IMR-90 (cell line): ENCODE measurements around the gene REV3L. TPM values are rescaled to one million over a fixed set of nuclear protein-coding genes. Genes with fewer than 3 reads are reported as not detected.
"Not testable (repeated sequence)": the region's sequence is repeated elsewhere in the genome, so short reads cannot be mapped to it uniquely, and the experiment has no call there.

Experiments
- ATAC-seq: fragments of 200-7000 bp; cut with Tn5 transposase; 2 replicates; pipeline ENCODE4 v1.9.1; 2020; ENCODE audit warnings: low read depth, mild to moderate bottlenecking, moderate library complexity
- BruUV-seq: library from RNA; stranded (reverse); fragments of 400-500 nt; replicated peaks from 2 replicates; lab custom pipeline; 2021; lab: Mats Ljungman, UMichigan
- CTCF ChIA-PET: fragments of 300-600 bp; formaldehyde crosslinking; extraction: SDS; loops from one replicate; lab custom pipeline; 2021; ENCODE audit warnings: antibody characterized with exemption; lab: Yijun Ruan, JAX
- POLR2A ChIA-PET: fragments of 300-600 bp; sonication (Branson Sonifier 250); formaldehyde crosslinking; loops from one replicate; lab custom pipeline; 2022; ENCODE audit warnings: antibody characterized with exemption; ENCODE audit not compliant: unreplicated experiment; lab: Charles Lee
- DNase-seq: peaks from one replicate; pipeline ENCODE4 v3.0.0; 2013
- H2AFZ ChIP-seq: replicated peaks from 2 replicates; pipeline ENCODE3; 2013; ENCODE audit warnings: low read length, mild to moderate bottlenecking; ENCODE audit not compliant: poor library complexity
- H2AK5ac ChIP-seq: 2 replicates; pipeline ENCODE4 v1.6.1; 2013; ENCODE audit warnings: low read depth, low read length, inconsistent platforms
- H2AK9ac ChIP-seq: replicated peaks from 2 replicates; pipeline ENCODE3; 2013; ENCODE audit warnings: mild to moderate bottlenecking, low read depth, low read length, moderate library complexity; ENCODE audit not compliant: poor library complexity
- H2BK120ac ChIP-seq: 2 replicates; pipeline ENCODE4 v1.6.1; 2013; ENCODE audit warnings: low read depth, low read length, inconsistent platforms
- H2BK15ac ChIP-seq: 3 replicates; pipeline ENCODE4 v1.6.1; 2013; ENCODE audit warnings: low read depth, low read length, inconsistent platforms
- H2BK20ac ChIP-seq: 2 replicates; pipeline ENCODE4 v1.6.1; 2013; ENCODE audit warnings: low read depth, mild to moderate bottlenecking, inconsistent platforms, low read length, moderate library complexity
- H2BK5ac ChIP-seq: 2 replicates; pipeline ENCODE4 v1.6.1; 2013; ENCODE audit warnings: mild to moderate bottlenecking, low read depth, low read length, inconsistent platforms; ENCODE audit not compliant: poor library complexity, severe bottlenecking
- H3K14ac ChIP-seq: replicated peaks from 2 replicates; pipeline ENCODE4 v1.6.1; 2013; ENCODE audit warnings: low read depth, low read length, inconsistent platforms
- H3K18ac ChIP-seq: 2 replicates; pipeline ENCODE4 v1.6.1; 2013; ENCODE audit warnings: low read depth, low read length, control low read depth
- H3K23ac ChIP-seq: 2 replicates; pipeline ENCODE4 v1.6.1; 2013; ENCODE audit warnings: low read depth, low read length, inconsistent platforms
- H3K27ac ChIP-seq: 2 replicates; pipeline ENCODE4 v1.5.1; 2013; ENCODE audit warnings: mild to moderate bottlenecking, control low read depth, low read length; ENCODE audit not compliant: insufficient read depth
- H3K27me3 ChIP-seq: 2 replicates; pipeline ENCODE4 v1.6.1; 2013; ENCODE audit warnings: low read length; ENCODE audit not compliant: control insufficient read depth, insufficient read depth
- H3K36me3 ChIP-seq: 2 replicates; pipeline ENCODE4 v1.6.1; 2013; ENCODE audit warnings: low read length, mixed read lengths; ENCODE audit not compliant: control insufficient read depth, insufficient read depth
- H3K4ac ChIP-seq: 2 replicates; pipeline ENCODE4 v1.6.1; 2013; ENCODE audit warnings: low read depth, low read length, inconsistent platforms
- H3K4me1 ChIP-seq: 2 replicates; pipeline ENCODE4 v1.6.1; 2013; ENCODE audit warnings: low read length, mixed read lengths; ENCODE audit not compliant: control insufficient read depth, insufficient read depth
- H3K4me2 ChIP-seq: 2 replicates; pipeline ENCODE4 v1.6.1; 2013; ENCODE audit warnings: low read depth, mild to moderate bottlenecking, control low read depth, low read length, moderate library complexity
- H3K4me3 ChIP-seq: 2 replicates; pipeline ENCODE4 v1.5.1; 2013; ENCODE audit warnings: low read depth, mild to moderate bottlenecking, control low read depth, low read length, moderate library complexity; ENCODE audit not compliant: insufficient read depth
- H3K56ac ChIP-seq: 2 replicates; pipeline ENCODE4 v1.6.1; 2013; ENCODE audit warnings: low read length, inconsistent platforms; ENCODE audit not compliant: insufficient read depth; ENCODE audit errors: extremely low read depth
- H3K79me1 ChIP-seq, 2 experiments: 2 replicates each; pipeline ENCODE4 v1.6.1; 2013; ENCODE audit warnings: low read length in 2 of 2, inconsistent platforms in 1 of 2, low read depth in 1 of 2
- H3K9ac ChIP-seq: 2 replicates; pipeline ENCODE4 v1.6.1; 2013; ENCODE audit warnings: low read depth, low read length, control low read depth
- H3K9me1 ChIP-seq: 2 replicates; pipeline ENCODE4 v1.6.1; 2013; ENCODE audit warnings: low read length, inconsistent platforms; ENCODE audit not compliant: insufficient read depth
- H3K9me3 ChIP-seq: 2 replicates; pipeline ENCODE4 v1.6.1; 2013; ENCODE audit warnings: low read length; ENCODE audit not compliant: control insufficient read depth, insufficient read depth
- H4K20me1 ChIP-seq: 2 replicates; pipeline ENCODE4 v1.6.1; 2013; ENCODE audit warnings: low read length, inconsistent platforms; ENCODE audit not compliant: insufficient read depth
- H4K5ac ChIP-seq: 2 replicates; pipeline ENCODE4 v1.6.1; 2013; ENCODE audit warnings: mild to moderate bottlenecking, low read depth, low read length, control low read depth
- H4K8ac ChIP-seq, 2 experiments: 2 replicates each; pipeline ENCODE4 v1.6.1; 2013; ENCODE audit warnings: low read depth in 2 of 2, low read length in 2 of 2, control low read depth in 1 of 2, inconsistent platforms in 1 of 2
- H4K91ac ChIP-seq: 2 replicates; pipeline ENCODE4 v1.6.1; 2013; ENCODE audit warnings: low read depth, low read length, inconsistent platforms; ENCODE audit not compliant: insufficient read depth
- WGBS, 2 experiments: methylation state at CpG; one replicate each; pipeline versions ENCODE4 v1.1.5 to v1.1.7; 2013; ENCODE audit warnings: missing lambda C conversion rate in 2 of 2; ENCODE audit not compliant: insufficient read length in 1 of 2; ENCODE audit errors: extremely low coverage in 2 of 2; 5-methylcytosine and 5-hydroxymethylcytosine counted together
- dilution Hi-C: fragments of 300-500 bp; cut with HindIII; formaldehyde crosslinking; loops from one replicate; pipeline ENCODE4 v1.14.3; 2018; ENCODE audit warnings: low sequenced_read_pairs; ENCODE audit not compliant: unreplicated experiment
- in situ Hi-C: fragments of 300-500 bp; cut with MboI; formaldehyde crosslinking; loops from 3 replicates; pipeline ENCODE4 v1.14.3; 2019; ENCODE audit warnings: low sequenced_read_pairs, inconsistent platforms, mixed read lengths
- intact Hi-C: fragments of 100-400 bp; cut with micrococcal nuclease; formaldehyde crosslinking; loops from 2 replicates; pipeline ENCODE4 v1.10.0; 2022
- polyA plus RNA-seq, 3 experiments: library from polyadenylated mRNA; depleted of rRNA; stranded (reverse); fragments of >200 nt; gene quantifications; 2 replicates each; pipeline ENCODE4 v1.2.3, GENCODE V29; 2012; ENCODE audit warnings: low replicate concordance in 1 of 3
- total RNA-seq: library from RNA; depleted of rRNA; stranded (reverse); fragments of >200 nt; gene quantifications from 2 replicates; pipeline ENCODE4 v1.2.3, GENCODE V29; 2012

Gene REV3L
- total and polyA plus RNA-seq, 2 of the 4 experiments (the other 2 are of a cell fraction), result 7.4 to 15.4 TPM

- CTCF ChIA-PET, DNase-seq, H2AK5ac ChIP-seq, H3K4me1 ChIP-seq, POLR2A ChIA-PET, BruUV-seq, H3K18ac ChIP-seq, H4K20me1 ChIP-seq, H4K5ac ChIP-seq, H2BK5ac ChIP-seq, H3K4me3 ChIP-seq, in situ Hi-C loops, H3K27ac ChIP-seq, dilution Hi-C loops, intact Hi-C loops, H3K56ac ChIP-seq, H2BK20ac ChIP-seq, H3K79me1 ChIP-seq, H3K27me3 ChIP-seq, H3K14ac ChIP-seq, H3K4ac ChIP-seq, H2AK9ac ChIP-seq, H3K9me1 ChIP-seq, H2BK15ac ChIP-seq, H2BK120ac ChIP-seq, H4K91ac ChIP-seq, H4K8ac ChIP-seq, H3K36me3 ChIP-seq, H3K9ac ChIP-seq, H3K4me2 ChIP-seq, ATAC-seq, H3K9me3 ChIP-seq, H3K23ac ChIP-seq, H2AFZ ChIP-seq: not testable (repeated sequence)
- no CpG with 5 or more reads among the region's 6 CpGs for WGBS, 2 experiments
Measured at GRCh38 chr6:111514531-111514930, 31.5 kb upstream of the REV3L start.

DNA sequence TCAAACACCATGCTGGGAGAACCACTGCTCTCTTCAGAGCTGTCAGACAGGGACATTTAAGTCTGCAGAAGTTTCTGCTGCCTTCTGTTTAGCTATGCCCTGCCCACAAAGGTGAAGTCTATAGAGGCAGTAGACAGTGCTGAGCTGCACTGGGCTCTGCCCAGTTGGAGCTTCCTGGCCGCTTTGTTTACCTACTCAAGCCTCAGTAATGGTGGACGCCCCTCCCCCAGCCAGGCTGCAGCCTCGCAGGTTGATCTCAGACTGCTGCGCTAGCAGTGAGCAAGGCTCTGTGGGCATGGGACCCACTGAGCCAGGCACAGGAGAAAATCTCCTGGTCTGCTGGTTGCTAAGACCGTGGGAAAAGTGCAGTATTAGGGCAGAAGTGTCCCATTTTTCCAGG lies 24.2 kb upstream of the REV3L start:
- H3K9me1 ChIP-seq, H3K27me3 ChIP-seq, H2BK120ac ChIP-seq, H3K18ac ChIP-seq, H2AK5ac ChIP-seq, intact Hi-C loops, H3K9ac ChIP-seq, H3K14ac ChIP-seq, H3K27ac ChIP-seq, H3K79me1 ChIP-seq, H3K56ac ChIP-seq, H3K23ac ChIP-seq, H4K91ac ChIP-seq, H2BK20ac ChIP-seq, CTCF ChIA-PET, H4K8ac ChIP-seq, H3K36me3 ChIP-seq, H4K5ac ChIP-seq, in situ Hi-C loops, H2BK15ac ChIP-seq, H3K4ac ChIP-seq, H4K20me1 ChIP-seq, H2BK5ac ChIP-seq, H3K4me3 ChIP-seq, H2AK9ac ChIP-seq, H3K4me2 ChIP-seq, H3K9me3 ChIP-seq, ATAC-seq, H3K4me1 ChIP-seq, dilution Hi-C loops, H2AFZ ChIP-seq, DNase-seq, BruUV-seq: not testable (repeated sequence)
- POLR2A ChIA-PET, result interaction anchor here (0.6 kb wide), 2 partner anchors 17 to 23 kb away, joined by 3 read pairs; no protein-coding TSS in a partner anchor
- no CpG with 5 or more reads among the region's 5 CpGs for WGBS, 2 experiments
